Measurements from ENCODE around the gene BCLAF3. TPM values are rescaled to one million over a fixed set of nuclear protein-coding genes. Genes with fewer than 3 reads are reported as not detected.

The BCLAF3 gene
- total and polyA plus RNA-seq, 8 donors: 1.2 to 28.6 (median 6.1) TPM

- no peaks in the 10 kb centered on the region for H3K9me3 ChIP-seq
- no peak for TF ChIP-seq POLR2AphosphoS5 (IDR thresholded peaks at IDR 0.05)
- no peak for TF ChIP-seq CTCF (IDR thresholded peaks at IDR 0.05)
- no peak for TF ChIP-seq EP300 (IDR thresholded peaks at IDR 0.05)
- TF ChIP-seq POLR2A (IDR thresholded peaks at IDR 0.05): no peak
- no peak overlapping the region for H3K27ac ChIP-seq
- H3K27me3 ChIP-seq: peaks cover 0 to 3% (median 0%) of the 10 kb centered on the region in 3 donors
- WGBS, 5 donors: 69 to 88% (median 77%) methylated on average over 2 of the region's 2 CpGs
- peaks cover 0 to 11% (median 6%) of the 10 kb centered on the region in 4 donors for H3K36me3 ChIP-seq
- intact Hi-C loops (cut with DNase I; ENCODE audit: low total_unique reads): no loop called here
- DNase-seq: no peak
- H3K4me1 ChIP-seq: no peaks in the 10 kb centered on the region
- no peak overlapping the region for H3K4me3 ChIP-seq
Measured at GRCh38 chrX:19955306-19955705, 35.6 kb downstream of the BCLAF3 start.

GRCh38 chrX:19954335-19955096, 36.3 kb downstream of the BCLAF3 start:
- no peak for DNase-seq
- H3K4me3 ChIP-seq: no peak overlapping the region
- no peaks in the 10 kb centered on the region for H3K4me1 ChIP-seq
- WGBS, 5 donors: 80 to 96% (median 89%) methylated on average over 2 of the region's 2 CpGs
- H3K27me3 ChIP-seq: peaks cover 0 to 3% (median 0%) of the 10 kb centered on the region in 3 donors
- H3K27ac ChIP-seq: no peak overlapping the region
- intact Hi-C loops (cut with DNase I; ENCODE audit: low total_unique reads): no loop called here
- no peak for TF ChIP-seq EP300 (IDR thresholded peaks at IDR 0.05)
- no peak for TF ChIP-seq POLR2A (IDR thresholded peaks at IDR 0.05)
- no peak for TF ChIP-seq CTCF (IDR thresholded peaks at IDR 0.05)
- TF ChIP-seq POLR2AphosphoS5 (IDR thresholded peaks at IDR 0.05): no peak
- no peaks in the 10 kb centered on the region for H3K9me3 ChIP-seq
- H3K36me3 ChIP-seq: peaks cover 0 to 17% (median 6%) of the 10 kb centered on the region in 4 donors

- 81 to 92% (median 87%) methylated on average over 3 of the region's 3 CpGs for WGBS, 5 donors
- Histone ChIP-seq H3K9me3 (no peaks in the 10 kb centered on the region), H3K27me3 (no peaks in the 10 kb centered on the region), H3K4me3 (no peak overlapping the region), H3K27ac (no peak overlapping the region), H3K4me1 (no peaks in the 10 kb centered on the region), H3K36me3 (peaks cover 0 to 21% (median 12%) of the 10 kb centered on the region in 4 donors)
- intact Hi-C loops (cut with DNase I; ENCODE audit: low total_unique reads): no loop called here
- TF ChIP-seq POLR2A (IDR thresholded peaks at IDR 0.05): no peak
- TF ChIP-seq CTCF (IDR thresholded peaks at IDR 0.05): no peak
- TF ChIP-seq EP300 (IDR thresholded peaks at IDR 0.05): no peak
- no peak for TF ChIP-seq POLR2AphosphoS5 (IDR thresholded peaks at IDR 0.05)
- DNase-seq: no peak
Measured at GRCh38 chrX:19953145-19953544, 37.7 kb downstream of the BCLAF3 start.

- TF ChIP-seq POLR2A (IDR thresholded peaks at IDR 0.05) (no peak), CTCF (IDR thresholded peaks at IDR 0.05) (no peak), EP300 (IDR thresholded peaks at IDR 0.05) (no peak), POLR2AphosphoS5 (IDR thresholded peaks at IDR 0.05) (no peak)
- 74 to 94% (median 89%) methylated on average over 2 of the region's 2 CpGs for WGBS, 5 donors
Measured at GRCh38 chrX:19949340-19949739, 41.5 kb downstream of the BCLAF3 start.

More at GRCh38 chrX:19949340-19949739, 41.5 kb downstream of the BCLAF3 start:
- DNase-seq: no peak
- Histone ChIP-seq H3K36me3 (peaks cover 0 to 21% (median 15%) of the 10 kb centered on the region in 4 donors), H3K4me1 (no peaks in the 10 kb centered on the region), H3K27me3 (no peaks in the 10 kb centered on the region), H3K27ac (no peak overlapping the region), H3K9me3 (no peaks in the 10 kb centered on the region), H3K4me3 (no peak overlapping the region)
- intact Hi-C loops (cut with DNase I; ENCODE audit: low total_unique reads): no loop called here

Measured in stomach (tissue), 9 donors.